Neural cell (in vitro differentiated cells): ENCODE measurements around the gene FGF1.

ENCODE experiments used
- EP300 ChIP-seq: fragments of 450-650 bp; conservative IDR thresholded peaks from 2 replicates; pipeline ENCODE4 v1.6.1; 2014; ENCODE audit warnings: antibody characterized with exemption, mild to moderate bottlenecking, moderate library complexity; ENCODE audit not compliant: poor library complexity, severe bottlenecking
- EZH2 ChIP-seq: fragments of 200-600, 300-800 bp; shearing (Covaris generic), sonication (generic); IDR thresholded peaks from 2 replicates; pipeline ENCODE4 v1.6.1; 2014; ENCODE audit warnings: antibody characterized with exemption, low read length, borderline replicate concordance, mild to moderate bottlenecking; ENCODE audit not compliant: insufficient read depth, poor library complexity, severe bottlenecking
- MXI1 ChIP-seq: fragments of 450-650 bp; conservative IDR thresholded peaks from 2 replicates; pipeline ENCODE4 v1.6.1; 2014; ENCODE audit warnings: antibody characterized with exemption, mild to moderate bottlenecking; ENCODE audit not compliant: poor library complexity, severe bottlenecking
- POLR2AphosphoS5 ChIP-seq: IDR thresholded peaks from 2 replicates; pipeline ENCODE4 v1.6.1; 2012
- RAD21 ChIP-seq: fragments of 450-650 bp; conservative IDR thresholded peaks from 2 replicates; pipeline ENCODE4 v1.6.1; 2014; ENCODE audit warnings: antibody characterized with exemption, mild to moderate bottlenecking, moderate library complexity
- SMC3 ChIP-seq: fragments of 450-650 bp; conservative IDR thresholded peaks from 2 replicates; pipeline ENCODE4 v1.6.1; 2014; ENCODE audit warnings: antibody characterized with exemption, mild to moderate bottlenecking, moderate library complexity; ENCODE audit not compliant: poor library complexity
- TAF1 ChIP-seq: IDR thresholded peaks from 2 replicates; pipeline ENCODE4 v1.6.1; 2012; ENCODE audit warnings: low read depth
- TF ChIP-seq, protein P1 (sequence below): fragments of 450-650 bp; IDR thresholded peaks from 2 replicates; pipeline ENCODE4 v1.5.1; 2014; ENCODE audit warnings: antibody characterized with exemption, mild to moderate bottlenecking, moderate library complexity; ENCODE audit not compliant: poor library complexity, severe bottlenecking
- TF ChIP-seq, protein P2 (sequence below): IDR thresholded peaks from 2 replicates; pipeline ENCODE4 v1.6.1; 2012; ENCODE audit warnings: borderline replicate concordance

DNA sequence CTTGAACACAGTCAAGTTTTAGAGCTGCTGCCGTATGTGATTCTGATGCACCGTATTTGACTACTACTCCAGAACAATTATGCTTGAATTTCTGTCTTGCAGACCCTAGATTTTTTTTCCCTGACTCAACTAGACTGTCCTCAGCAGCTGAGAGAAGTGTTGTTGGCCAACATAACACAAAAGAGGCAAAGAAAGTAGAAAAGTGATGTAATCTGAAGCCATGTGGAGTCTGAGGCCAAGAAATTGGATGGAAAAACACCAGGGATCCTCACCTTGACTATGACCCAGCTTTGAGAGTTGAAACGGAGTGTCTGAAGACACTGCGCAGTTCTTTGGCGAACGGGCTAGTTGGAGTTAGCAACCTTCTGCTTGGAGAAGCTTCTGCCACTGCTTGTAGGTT lies 36.3 kb upstream of the FGF1 start:
- TF ChIP-seq, protein P1, sequence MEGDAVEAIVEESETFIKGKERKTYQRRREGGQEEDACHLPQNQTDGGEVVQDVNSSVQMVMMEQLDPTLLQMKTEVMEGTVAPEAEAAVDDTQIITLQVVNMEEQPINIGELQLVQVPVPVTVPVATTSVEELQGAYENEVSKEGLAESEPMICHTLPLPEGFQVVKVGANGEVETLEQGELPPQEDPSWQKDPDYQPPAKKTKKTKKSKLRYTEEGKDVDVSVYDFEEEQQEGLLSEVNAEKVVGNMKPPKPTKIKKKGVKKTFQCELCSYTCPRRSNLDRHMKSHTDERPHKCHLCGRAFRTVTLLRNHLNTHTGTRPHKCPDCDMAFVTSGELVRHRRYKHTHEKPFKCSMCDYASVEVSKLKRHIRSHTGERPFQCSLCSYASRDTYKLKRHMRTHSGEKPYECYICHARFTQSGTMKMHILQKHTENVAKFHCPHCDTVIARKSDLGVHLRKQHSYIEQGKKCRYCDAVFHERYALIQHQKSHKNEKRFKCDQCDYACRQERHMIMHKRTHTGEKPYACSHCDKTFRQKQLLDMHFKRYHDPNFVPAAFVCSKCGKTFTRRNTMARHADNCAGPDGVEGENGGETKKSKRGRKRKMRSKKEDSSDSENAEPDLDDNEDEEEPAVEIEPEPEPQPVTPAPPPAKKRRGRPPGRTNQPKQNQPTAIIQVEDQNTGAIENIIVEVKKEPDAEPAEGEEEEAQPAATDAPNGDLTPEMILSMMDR, result no peak
- TF ChIP-seq MXI1 (no peak), POLR2AphosphoS5 (no peak), EZH2 (no peak), RAD21 (no peak), SMC3 (no peak), EP300 (no peak), TAF1 (no peak)
- TF ChIP-seq, protein P2, sequence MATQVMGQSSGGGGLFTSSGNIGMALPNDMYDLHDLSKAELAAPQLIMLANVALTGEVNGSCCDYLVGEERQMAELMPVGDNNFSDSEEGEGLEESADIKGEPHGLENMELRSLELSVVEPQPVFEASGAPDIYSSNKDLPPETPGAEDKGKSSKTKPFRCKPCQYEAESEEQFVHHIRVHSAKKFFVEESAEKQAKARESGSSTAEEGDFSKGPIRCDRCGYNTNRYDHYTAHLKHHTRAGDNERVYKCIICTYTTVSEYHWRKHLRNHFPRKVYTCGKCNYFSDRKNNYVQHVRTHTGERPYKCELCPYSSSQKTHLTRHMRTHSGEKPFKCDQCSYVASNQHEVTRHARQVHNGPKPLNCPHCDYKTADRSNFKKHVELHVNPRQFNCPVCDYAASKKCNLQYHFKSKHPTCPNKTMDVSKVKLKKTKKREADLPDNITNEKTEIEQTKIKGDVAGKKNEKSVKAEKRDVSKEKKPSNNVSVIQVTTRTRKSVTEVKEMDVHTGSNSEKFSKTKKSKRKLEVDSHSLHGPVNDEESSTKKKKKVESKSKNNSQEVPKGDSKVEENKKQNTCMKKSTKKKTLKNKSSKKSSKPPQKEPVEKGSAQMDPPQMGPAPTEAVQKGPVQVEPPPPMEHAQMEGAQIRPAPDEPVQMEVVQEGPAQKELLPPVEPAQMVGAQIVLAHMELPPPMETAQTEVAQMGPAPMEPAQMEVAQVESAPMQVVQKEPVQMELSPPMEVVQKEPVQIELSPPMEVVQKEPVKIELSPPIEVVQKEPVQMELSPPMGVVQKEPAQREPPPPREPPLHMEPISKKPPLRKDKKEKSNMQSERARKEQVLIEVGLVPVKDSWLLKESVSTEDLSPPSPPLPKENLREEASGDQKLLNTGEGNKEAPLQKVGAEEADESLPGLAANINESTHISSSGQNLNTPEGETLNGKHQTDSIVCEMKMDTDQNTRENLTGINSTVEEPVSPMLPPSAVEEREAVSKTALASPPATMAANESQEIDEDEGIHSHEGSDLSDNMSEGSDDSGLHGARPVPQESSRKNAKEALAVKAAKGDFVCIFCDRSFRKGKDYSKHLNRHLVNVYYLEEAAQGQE, result no peak
